WI38 (cell line): ENCODE measurements around the gene GAS2L3.
A peak's percentile ranks its signal among the peaks of the same experiment; 100 is the strongest.

Experiments
- H3K4me3 ChIP-seq: 2 replicates; pipeline ENCODE4 v1.5.1; 2011; ENCODE audit warnings: low read depth, mild to moderate bottlenecking, control low read depth, low read length
- CTCF ChIP-seq: IDR thresholded peaks from 2 replicates; pipeline ENCODE4 v1.5.1; 2012; ENCODE audit warnings: low read depth, mild to moderate bottlenecking, control low read depth, low read length

The GAS2L3 gene

GRCh38 chr12:100666588-100666987 is 93.1 kb downstream of the GAS2L3 start:
- H3K4me3 ChIP-seq, result no peak overlapping the region
- TF ChIP-seq CTCF, result no peak

- H3K4me3 ChIP-seq, result no peak overlapping the region
- peak; percentile 87 for TF ChIP-seq CTCF
Observed at GRCh38 chr12:100668945-100669536, 95.6 kb downstream of the GAS2L3 start.

- TF ChIP-seq CTCF, result no peak
- H3K4me3 ChIP-seq, result no peak overlapping the region
Observed at GRCh38 chr12:100669922-100670321, 96.4 kb downstream of the GAS2L3 start.

GRCh38 chr12:100671396-100672074 is 98.1 kb downstream of the GAS2L3 start:
- H3K4me3 ChIP-seq, result no peak overlapping the region
- TF ChIP-seq CTCF, result no peak

DNA sequence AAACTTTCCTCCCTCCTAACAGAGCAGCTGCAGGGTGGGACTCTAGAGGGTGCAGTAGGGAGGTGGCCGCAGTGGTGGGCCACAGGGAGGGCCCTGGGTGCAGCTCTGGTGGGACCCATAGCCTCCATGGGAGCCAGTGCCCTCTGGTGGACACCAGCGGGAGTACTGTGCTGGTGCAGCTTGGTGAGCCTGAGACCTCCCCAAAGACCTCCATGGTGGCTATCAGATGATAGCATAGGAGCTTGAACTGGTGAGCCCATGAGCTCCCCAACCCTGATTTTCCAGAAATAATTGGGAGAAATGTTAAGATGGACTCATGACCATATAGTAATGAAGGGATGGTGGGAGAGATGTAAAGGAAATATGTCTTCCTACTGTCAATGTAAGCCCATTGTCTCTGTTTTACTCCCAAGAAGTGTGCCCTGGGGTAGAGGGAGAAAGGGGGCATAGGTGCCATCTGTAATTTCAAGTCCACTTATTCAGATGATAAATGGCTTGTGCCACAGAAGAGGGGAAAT is 98.7 kb downstream of the GAS2L3 start:
- peak; percentile 71 for TF ChIP-seq CTCF
- H3K4me3 ChIP-seq, result no peak overlapping the region

- no peak for TF ChIP-seq CTCF
- no peak overlapping the region for H3K4me3 ChIP-seq
Observed at GRCh38 chr12:100674036-100674888, 100.8 kb downstream of the GAS2L3 start.
